B cell (primary cell): Measurements from ENCODE around the gene WDR4.
"Not testable (repeated sequence)": the region's sequence is repeated elsewhere in the genome, so short reads cannot be mapped to it uniquely, and the experiment has no call there.

ENCODE experiments used
- EZH2 ChIP-seq: IDR thresholded peaks from 2 replicates; pipeline ENCODE4 v1.6.1; 2012; ENCODE audit warnings: borderline replicate concordance, low read depth, mild to moderate bottlenecking, moderate library complexity, low read length; ENCODE audit not compliant: insufficient read depth, poor library complexity, severe bottlenecking
- TF ChIP-seq, protein P1 (sequence below): fragments of 200-600 bp; IDR thresholded peaks from one replicate; pipeline ENCODE4 v1.8.0; 2022; ENCODE audit warnings: antibody characterized with exemption, mild to moderate bottlenecking

- not testable (repeated sequence) for TF ChIP-seq EZH2
- TF ChIP-seq, protein P1, sequence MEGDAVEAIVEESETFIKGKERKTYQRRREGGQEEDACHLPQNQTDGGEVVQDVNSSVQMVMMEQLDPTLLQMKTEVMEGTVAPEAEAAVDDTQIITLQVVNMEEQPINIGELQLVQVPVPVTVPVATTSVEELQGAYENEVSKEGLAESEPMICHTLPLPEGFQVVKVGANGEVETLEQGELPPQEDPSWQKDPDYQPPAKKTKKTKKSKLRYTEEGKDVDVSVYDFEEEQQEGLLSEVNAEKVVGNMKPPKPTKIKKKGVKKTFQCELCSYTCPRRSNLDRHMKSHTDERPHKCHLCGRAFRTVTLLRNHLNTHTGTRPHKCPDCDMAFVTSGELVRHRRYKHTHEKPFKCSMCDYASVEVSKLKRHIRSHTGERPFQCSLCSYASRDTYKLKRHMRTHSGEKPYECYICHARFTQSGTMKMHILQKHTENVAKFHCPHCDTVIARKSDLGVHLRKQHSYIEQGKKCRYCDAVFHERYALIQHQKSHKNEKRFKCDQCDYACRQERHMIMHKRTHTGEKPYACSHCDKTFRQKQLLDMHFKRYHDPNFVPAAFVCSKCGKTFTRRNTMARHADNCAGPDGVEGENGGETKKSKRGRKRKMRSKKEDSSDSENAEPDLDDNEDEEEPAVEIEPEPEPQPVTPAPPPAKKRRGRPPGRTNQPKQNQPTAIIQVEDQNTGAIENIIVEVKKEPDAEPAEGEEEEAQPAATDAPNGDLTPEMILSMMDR, result not testable (repeated sequence)
These were observed 29.1 kb upstream of the WDR4 start for GRCh38 chr21:42908484-42908883.
